Measurements from ENCODE around the gene CREBBP.

The CREBBP gene

GRCh38 chr16:3767333-3767986, 113.1 kb downstream of the CREBBP start:
- no peak for DNase-seq (ENCODE audit: low read depth)

DNA sequence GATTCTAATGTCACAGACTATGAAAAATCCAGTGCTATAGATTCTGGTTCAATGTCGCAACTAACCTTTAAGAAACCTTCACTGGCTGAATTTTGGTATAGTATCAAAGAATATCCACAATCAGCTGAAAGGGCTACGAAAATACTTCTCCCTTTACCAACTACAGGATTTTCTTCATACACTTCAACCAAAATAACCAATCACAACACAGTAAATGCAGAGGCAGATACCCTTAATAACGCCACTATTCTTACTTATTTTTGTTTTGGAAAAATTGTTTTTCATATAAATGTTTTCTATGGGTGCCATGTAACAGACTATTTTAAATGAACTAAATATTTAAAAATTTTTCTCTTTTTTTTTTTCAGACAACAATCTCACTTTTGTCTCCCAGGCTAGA, 114.3 kb downstream of the CREBBP start:
- DNase-seq (ENCODE audit: low read depth) = no peak

DNA sequence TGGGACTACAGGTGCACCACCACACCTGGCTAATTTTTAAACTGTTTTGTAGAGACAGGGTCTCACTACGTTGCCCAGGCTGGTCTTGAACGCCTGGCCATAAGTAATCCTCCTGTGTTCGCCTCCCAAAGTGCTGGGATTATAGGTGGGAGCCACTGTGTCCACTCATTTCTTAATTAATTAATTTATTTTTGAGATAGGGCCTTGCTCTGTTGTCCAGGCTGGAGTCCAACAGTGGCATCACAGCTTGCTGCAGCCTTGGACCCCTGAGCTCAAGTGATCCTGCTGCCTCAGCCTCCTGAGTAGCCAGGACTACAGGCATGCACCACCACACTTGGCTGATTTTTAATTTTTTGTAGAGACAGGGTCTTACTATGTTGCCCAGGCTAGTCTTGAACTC, 116.1 kb downstream of the CREBBP start:
- DNase-seq (ENCODE audit: low read depth) = no peak

GRCh38 chr16:3762107-3762750, 118.3 kb downstream of the CREBBP start:
- DNase-seq (ENCODE audit: low read depth) = no peak

DNA sequence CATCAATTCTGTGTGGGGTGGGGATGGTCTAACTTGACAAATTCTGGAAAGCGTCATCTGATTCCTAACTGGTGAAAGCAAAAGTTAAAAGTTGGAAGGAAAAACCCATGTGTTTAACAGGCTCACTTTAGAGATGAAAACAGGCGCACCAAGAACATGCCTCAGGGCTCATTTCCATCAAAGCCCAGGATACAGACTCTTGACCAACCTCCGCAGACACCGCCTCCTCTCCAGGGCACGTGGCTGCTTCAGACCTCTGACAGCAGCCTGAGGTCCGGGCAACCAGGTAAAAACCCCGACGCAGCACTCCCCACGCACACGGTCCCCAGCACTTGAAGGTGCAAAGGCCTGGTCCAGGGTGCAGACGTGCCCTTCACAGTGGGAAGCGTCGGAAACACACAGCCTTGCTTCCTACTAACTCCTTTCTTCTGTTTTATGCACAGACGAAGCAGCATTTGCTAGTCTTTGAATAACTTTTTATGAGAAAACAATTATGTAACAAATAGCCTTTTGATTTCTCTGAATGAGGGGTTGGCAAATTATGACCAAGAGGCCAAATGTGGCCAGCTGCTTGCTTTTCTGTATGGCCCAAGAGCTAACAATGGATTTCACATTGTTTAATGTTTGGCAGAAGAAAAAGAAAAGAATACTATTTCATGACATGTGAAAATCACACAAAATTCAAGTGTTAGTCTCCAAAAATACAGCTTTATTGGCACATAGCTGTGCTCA, 119.0 kb downstream of the CREBBP start:
- DNase-seq (ENCODE audit: low read depth) = no peak

GRCh38 chr16:3760518-3760917, 120.0 kb downstream of the CREBBP start:
- DNase-seq (ENCODE audit: low read depth) = no peak

DNA sequence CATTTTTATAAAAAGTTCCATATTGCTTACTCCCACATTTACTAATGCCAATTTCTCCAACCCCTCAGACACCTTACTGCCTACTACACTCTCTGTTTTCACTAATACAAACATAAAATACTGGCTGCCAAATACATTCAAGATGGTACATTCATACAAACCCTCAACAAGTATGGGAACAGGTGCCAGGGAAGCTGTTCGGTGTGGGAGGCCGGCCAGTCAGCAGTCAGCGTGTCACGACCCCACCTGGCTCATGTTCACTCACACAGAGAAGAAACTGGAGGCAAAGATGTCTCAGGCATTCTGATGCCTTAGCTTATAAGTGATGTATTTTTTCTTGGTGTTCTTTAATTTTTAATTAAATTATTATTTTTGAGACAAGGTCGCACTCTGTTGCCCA, 120.8 kb downstream of the CREBBP start:
- DNase-seq (ENCODE audit: low read depth) = no peak

GRCh38 chr16:3756113-3756512, 124.4 kb downstream of the CREBBP start:
- no peak for DNase-seq (ENCODE audit: low read depth)

DNA sequence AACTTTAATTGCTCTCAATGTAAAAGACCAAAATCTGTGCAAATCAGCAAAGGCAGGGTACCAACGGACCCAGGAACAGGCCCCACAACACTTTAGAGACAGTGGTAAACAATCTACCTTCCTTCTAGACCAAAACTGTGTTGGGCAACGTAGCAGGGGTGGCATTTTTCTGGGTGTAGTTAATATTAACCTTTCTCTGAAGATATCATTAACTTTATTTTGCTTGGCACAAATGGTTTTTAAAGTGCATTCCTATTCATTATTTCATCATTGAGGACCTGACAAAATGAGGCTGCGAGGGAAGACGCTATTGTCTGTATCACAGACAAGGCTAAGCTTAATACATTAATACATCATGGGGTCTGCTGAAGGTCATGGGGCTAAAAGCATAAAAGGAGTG, 125.3 kb downstream of the CREBBP start:
- no peak for DNase-seq (ENCODE audit: low read depth)

- no peak for DNase-seq (ENCODE audit: low read depth)
Observed at GRCh38 chr16:3754772-3755171, 125.7 kb downstream of the CREBBP start.

GRCh38 chr16:3754081-3754703, 126.3 kb downstream of the CREBBP start:
- no peak for DNase-seq (ENCODE audit: low read depth)

DNA sequence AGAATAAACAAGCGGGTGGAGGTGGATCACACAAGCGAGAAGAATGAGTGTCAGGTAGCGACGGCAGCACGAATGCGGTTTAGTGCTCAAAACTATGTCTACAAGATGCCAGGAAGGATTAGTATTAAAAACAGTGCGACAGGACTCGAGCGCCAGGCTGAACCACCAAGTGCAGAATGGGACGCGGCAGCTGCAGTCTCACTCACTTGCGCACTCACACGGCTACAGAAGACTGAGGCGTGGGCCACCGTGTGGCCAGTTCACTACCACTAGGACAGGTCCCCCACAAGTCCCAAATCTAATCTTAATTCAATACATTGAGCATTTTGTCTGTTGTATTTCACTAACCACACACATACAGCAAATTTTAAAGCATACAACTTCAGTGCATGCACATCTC, 127.5 kb downstream of the CREBBP start:
- no peak for DNase-seq (ENCODE audit: low read depth)

DNA sequence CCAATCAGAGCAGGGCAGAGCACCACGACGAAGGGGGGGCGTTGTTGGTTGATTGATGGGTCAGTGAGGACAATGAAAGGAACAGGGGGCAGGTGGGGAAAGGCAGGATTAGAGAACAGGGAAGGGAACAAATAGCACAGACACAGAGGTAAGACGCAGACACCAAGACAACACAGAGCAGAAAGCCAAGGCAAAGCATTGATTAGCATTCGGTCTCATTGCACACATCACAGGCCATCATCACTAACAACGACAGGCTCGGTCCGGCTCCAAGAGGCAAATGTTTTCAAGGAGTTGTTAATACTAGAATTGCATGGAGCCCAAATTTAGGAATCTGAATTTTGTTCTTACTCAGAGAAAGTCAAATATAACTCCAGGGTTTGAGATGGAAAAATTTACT, 128.6 kb downstream of the CREBBP start:
- no peak for DNase-seq (ENCODE audit: low read depth)

DNA sequence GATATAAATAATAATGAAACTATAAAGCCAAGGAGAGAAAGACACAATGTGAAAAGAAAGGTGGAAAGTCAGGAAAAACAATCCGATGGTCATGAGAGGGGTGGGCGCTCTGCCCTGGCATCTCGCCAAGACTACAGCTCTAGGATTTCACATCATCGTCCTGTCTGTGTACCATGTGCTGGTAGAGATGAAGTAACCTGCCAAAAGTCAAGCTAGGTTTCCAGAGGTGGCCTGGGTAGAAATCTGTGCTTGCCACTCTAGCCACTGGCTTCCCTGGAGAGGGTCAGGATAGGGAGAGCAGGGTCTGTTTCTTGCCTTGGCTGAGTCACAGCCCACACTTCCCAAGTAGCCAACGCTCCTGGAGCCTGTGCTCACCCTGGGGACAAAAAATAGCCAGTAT, 132.2 kb downstream of the CREBBP start:
- no peak for DNase-seq (ENCODE audit: low read depth)

GRCh38 chr16:3745751-3746355, 134.7 kb downstream of the CREBBP start:
- no peak for DNase-seq (ENCODE audit: low read depth)

GRCh38 chr16:3744018-3744417, 136.5 kb downstream of the CREBBP start:
- no peak for DNase-seq (ENCODE audit: low read depth)

GRCh38 chr16:3740934-3741333, 139.6 kb downstream of the CREBBP start:
- no peak for DNase-seq (ENCODE audit: low read depth)

DNA sequence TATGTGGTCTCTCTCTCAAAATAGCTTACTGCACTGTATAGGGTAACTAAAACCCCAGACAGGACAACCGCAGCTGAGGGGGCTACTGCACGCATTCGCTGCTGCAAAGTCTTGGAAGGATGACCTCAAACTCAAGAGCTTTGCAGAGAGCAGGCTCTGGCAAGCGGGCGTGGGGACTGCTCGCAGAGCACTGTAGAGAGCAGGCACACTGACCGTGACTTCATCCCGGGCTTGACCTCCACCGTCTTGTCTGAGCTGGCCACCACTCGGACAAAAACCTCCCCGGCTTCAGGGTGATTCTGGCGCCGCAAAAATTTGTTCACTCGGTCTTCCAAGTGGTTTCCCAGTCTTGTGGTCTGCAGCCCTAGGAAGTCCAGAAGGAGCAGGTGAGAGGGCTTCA, 140.3 kb downstream of the CREBBP start:
- no peak for DNase-seq (ENCODE audit: low read depth)

DNA sequence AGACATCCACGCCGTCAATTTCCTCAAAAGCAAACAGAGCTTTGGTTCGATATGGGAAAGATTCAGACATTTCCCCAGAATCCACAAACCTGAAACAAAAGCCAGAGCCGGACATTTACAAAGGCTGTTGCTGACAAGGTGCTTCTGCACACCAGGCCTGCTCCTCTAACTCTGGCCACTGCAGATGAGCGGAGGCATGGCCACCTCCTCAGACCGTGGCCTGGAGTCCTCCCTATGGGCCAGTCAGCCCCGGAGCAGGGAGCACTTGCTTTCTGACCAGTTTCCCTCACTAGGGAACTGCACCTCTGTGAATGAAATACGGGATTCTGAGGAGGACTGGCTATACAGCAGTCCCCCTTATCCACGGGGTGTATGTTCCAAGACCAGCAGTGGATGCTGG, 140.9 kb downstream of the CREBBP start:
- DNase-seq (ENCODE audit: low read depth) = no peak

- no peak for DNase-seq (ENCODE audit: low read depth)
Observed at GRCh38 chr16:3738541-3738940, 142.0 kb downstream of the CREBBP start.

DNA sequence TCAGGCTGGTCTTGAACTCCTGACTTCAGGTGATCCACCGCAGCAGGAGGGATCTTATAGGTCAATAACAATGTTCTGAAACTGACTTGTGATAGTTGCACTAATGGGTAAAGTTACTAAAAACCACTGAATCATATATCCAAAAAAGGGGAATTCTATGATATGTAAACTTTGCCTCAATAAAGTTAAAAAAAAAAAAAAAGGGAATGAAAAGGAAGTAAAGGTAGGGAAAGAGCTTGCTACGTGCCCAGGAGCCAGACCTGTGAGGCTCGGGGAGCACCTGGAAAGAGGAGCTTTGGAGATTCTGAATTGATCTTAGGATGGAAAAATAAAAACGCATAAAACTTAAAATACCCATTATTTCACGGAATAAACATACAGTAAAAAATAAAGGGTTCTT, 142.4 kb downstream of the CREBBP start:
- no peak for DNase-seq (ENCODE audit: low read depth)

GRCh38 chr16:3737181-3737580, 143.3 kb downstream of the CREBBP start:
- DNase-seq (ENCODE audit: low read depth) = no peak

DNA sequence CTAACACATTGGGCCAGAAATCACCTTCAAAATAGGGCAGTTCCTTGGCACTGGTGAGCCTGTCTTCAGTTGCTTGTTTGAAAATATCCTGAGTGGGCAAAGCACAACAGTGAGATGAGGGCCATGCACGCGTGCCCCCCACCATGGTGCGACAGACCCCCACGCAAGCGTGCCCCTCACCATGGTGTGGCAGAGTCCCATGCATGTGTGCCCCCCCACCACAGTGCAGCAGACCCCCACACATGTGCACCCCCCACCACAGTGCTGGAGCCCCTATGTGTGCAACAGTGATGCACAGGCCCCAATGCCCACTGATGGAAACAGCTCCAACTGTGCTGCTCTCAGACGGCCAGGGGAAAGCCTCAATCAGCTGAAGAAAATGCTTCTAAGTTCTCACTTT, 144.4 kb downstream of the CREBBP start:
- no peak for DNase-seq (ENCODE audit: low read depth)
